Skeletal muscle satellite cell (primary cell): ENCODE data around the gene R3HDM1. TPM values are rescaled to one million over a fixed set of nuclear protein-coding genes. Genes with fewer than 3 reads are reported as not detected.

ENCODE experiments used
- H3K27me3 ChIP-seq: 2 replicates; pipeline ENCODE4 v1.7.0; 2013; ENCODE audit warnings: low read length; ENCODE audit not compliant: control insufficient read depth, insufficient read depth
- H3K36me3 ChIP-seq: 2 replicates; pipeline ENCODE4 v1.7.0; 2013; ENCODE audit warnings: mild to moderate bottlenecking, control low read depth, low read length; ENCODE audit not compliant: insufficient read depth
- H3K4me1 ChIP-seq: 2 replicates; pipeline ENCODE4 v1.7.0; 2013; ENCODE audit warnings: low read length; ENCODE audit not compliant: control insufficient read depth, insufficient read depth
- H3K4me2 ChIP-seq: 2 replicates; pipeline ENCODE4 v1.7.0; 2013; ENCODE audit warnings: mild to moderate bottlenecking, low read length
- H3K4me3 ChIP-seq: 2 replicates; pipeline ENCODE4 v1.7.0; 2013; ENCODE audit warnings: low read length
- H3K9ac ChIP-seq: 2 replicates; pipeline ENCODE4 v1.7.0; 2013; ENCODE audit warnings: mild to moderate bottlenecking, low read depth, low read length, moderate library complexity
- H3K9me3 ChIP-seq: replicated peaks from 2 replicates; pipeline ENCODE4 v1.7.0; 2013; ENCODE audit warnings: mild to moderate bottlenecking, control low read depth, low read length
- small RNA-seq: library from RNA; depleted of rRNA; stranded (forward); fragments of <200 nt; gene quantifications from one replicate; pipeline ENCODE3, GENCODE V24; 2012

The R3HDM1 gene

GRCh38 chr2:135755573-135755972 lies 224.3 kb downstream of the R3HDM1 start:
- Histone ChIP-seq H3K27me3 (no peaks in the 10 kb centered on the region), H3K4me3 (no peak overlapping the region), H3K4me2 (no peak overlapping the region), H3K9ac (no peak overlapping the region), H3K36me3 (peaks cover 69% of the 10 kb centered on the region), H3K9me3 (peaks cover 7% of the 10 kb centered on the region), H3K4me1 (no peaks in the 10 kb centered on the region)

GRCh38 chr2:135756692-135757091 lies 225.4 kb downstream of the R3HDM1 start:
- Histone ChIP-seq H3K4me1 (no peaks in the 10 kb centered on the region), H3K4me3 (no peak overlapping the region), H3K27me3 (no peaks in the 10 kb centered on the region), H3K9ac (no peak overlapping the region), H3K4me2 (no peak overlapping the region), H3K9me3 (peaks cover 7% of the 10 kb centered on the region), H3K36me3 (peaks cover 76% of the 10 kb centered on the region)

- Histone ChIP-seq H3K4me1 (no peaks in the 10 kb centered on the region), H3K9ac (no peak overlapping the region), H3K36me3 (peaks cover 67% of the 10 kb centered on the region), H3K4me3 (no peak overlapping the region), H3K9me3 (no peaks in the 10 kb centered on the region), H3K27me3 (no peaks in the 10 kb centered on the region), H3K4me2 (no peak overlapping the region)
Measured at GRCh38 chr2:135762022-135762421, 230.7 kb downstream of the R3HDM1 start.

GRCh38 chr2:135762530-135762929 lies 231.2 kb downstream of the R3HDM1 start:
- no peaks in the 10 kb centered on the region for H3K4me1 ChIP-seq
- H3K36me3 ChIP-seq = peaks cover 66% of the 10 kb centered on the region
- H3K4me3 ChIP-seq = no peak overlapping the region
- H3K4me2 ChIP-seq = no peak overlapping the region
- H3K27me3 ChIP-seq = no peaks in the 10 kb centered on the region
- no peaks in the 10 kb centered on the region for H3K9me3 ChIP-seq
- no peak overlapping the region for H3K9ac ChIP-seq

DNA sequence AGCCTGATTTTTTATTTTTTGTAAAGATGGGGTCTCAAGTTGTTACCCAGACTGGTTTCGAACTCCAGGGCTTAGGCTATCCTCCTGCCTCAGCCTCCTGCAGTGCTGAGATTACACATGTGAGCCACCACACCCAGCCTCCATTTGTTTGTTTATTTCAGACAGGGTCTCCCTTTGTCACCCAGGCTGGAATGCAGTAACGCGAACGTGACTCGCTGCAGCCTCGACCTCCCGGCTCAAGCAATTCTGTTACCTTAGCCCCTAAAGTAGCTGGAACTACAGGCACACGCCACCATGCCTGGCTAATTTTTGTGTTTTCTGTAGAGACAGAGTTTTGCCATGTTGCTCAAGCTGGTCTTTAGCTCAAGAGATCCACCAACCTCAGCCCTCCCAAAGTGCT lies 237.6 kb downstream of the R3HDM1 start:
- H3K4me3 ChIP-seq = no peak overlapping the region
- no peaks in the 10 kb centered on the region for H3K27me3 ChIP-seq
- no peak overlapping the region for H3K4me2 ChIP-seq
- no peaks in the 10 kb centered on the region for H3K9me3 ChIP-seq
- peaks cover 8% of the 10 kb centered on the region for H3K4me1 ChIP-seq
- peaks cover 69% of the 10 kb centered on the region for H3K36me3 ChIP-seq
- H3K9ac ChIP-seq = no peak overlapping the region

DNA sequence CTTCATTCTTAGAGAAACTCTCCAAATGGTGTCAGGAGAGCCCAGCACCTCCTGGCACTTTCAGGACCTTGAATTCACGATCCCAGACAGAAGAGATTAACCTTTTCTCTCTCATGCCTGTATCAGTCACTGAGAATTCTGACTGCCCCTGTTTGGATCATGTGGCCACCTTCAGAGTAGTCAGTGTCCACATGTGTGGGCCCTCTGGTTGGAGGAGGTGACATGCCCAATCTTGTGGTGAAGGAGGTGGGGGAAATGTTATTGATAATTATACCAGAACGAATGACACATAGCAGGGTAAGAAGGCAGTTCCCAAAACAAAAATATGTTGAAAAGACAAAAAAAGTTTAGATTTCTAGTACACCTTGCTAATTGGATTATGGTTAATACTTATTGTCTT lies 242.0 kb downstream of the R3HDM1 start:
- no peak overlapping the region for H3K9ac ChIP-seq

GRCh38 chr2:135773917-135774316 lies 242.6 kb downstream of the R3HDM1 start:
- H3K4me2 ChIP-seq = no peak overlapping the region
- no peaks in the 10 kb centered on the region for H3K27me3 ChIP-seq
- peaks cover 81% of the 10 kb centered on the region for H3K36me3 ChIP-seq
- no peak overlapping the region for H3K4me3 ChIP-seq
- H3K4me1 ChIP-seq = peaks cover 8% of the 10 kb centered on the region
- no peak overlapping the region for H3K9ac ChIP-seq
- H3K9me3 ChIP-seq = no peaks in the 10 kb centered on the region

More for the DNA sequence above, 242.0 kb downstream of the R3HDM1 start:
- Histone ChIP-seq H3K27me3 (no peaks in the 10 kb centered on the region), H3K4me1 (peaks cover 8% of the 10 kb centered on the region), H3K4me2 (no peak overlapping the region), H3K4me3 (no peak overlapping the region), H3K36me3 (peaks cover 78% of the 10 kb centered on the region), H3K9me3 (no peaks in the 10 kb centered on the region)

Small RNAs within 50 kb of the gene (small RNA-seq; reads per million reads assigned to genes)
- gene MIR128-1 = 30.3 reads per million, percentile 95 among the genes with 10 or more reads in this experiment
- gene RNU6-512P = not detected
